22Rv1 (cell line): ENCODE measurements around the gene ANKRD55.

Experiments
- CTCF ChIP-seq: fragments of 450-650 bp; IDR thresholded peaks from 2 replicates; pipeline ENCODE4 v1.5.1; 2017; ENCODE audit warnings: mild to moderate bottlenecking
- ZFX ChIP-seq: fragments of 450-650 bp; IDR thresholded peaks from 2 replicates; pipeline ENCODE4 v1.6.1; 2017; ENCODE audit warnings: antibody characterized with exemption, borderline replicate concordance

- TF ChIP-seq CTCF, result no peak
- TF ChIP-seq ZFX, result no peak
These were observed 77.0 kb downstream of the ANKRD55 start for GRCh38 chr5:56155992-56156584.
